SK-N-SH (cell line): ENCODE measurements around the gene UBE2I. TPM values are rescaled to one million over a fixed set of nuclear protein-coding genes. Genes with fewer than 3 reads are reported as not detected.

Experiments
- CTCF ChIA-PET: fragments of 300-600, 350-600 bp; formaldehyde crosslinking; extraction: SDS; loops from one replicate; lab custom pipeline; 2021; lab: Yijun Ruan, JAX
- POLR2A ChIA-PET: fragments of 350-600 bp; sonication (Branson Sonifier 250); formaldehyde crosslinking; extraction: SDS; loops from one replicate; lab custom pipeline; 2020; ENCODE audit warnings: antibody characterized with exemption, inconsistent platforms; lab: Yijun Ruan, JAX
- DNase-seq: peaks from one replicate; pipeline ENCODE4 v3.0.0; 2012
- H2AFZ ChIP-seq: fragments of 200-600 bp; sonication (generic); 2 replicates; pipeline ENCODE4 v1.8.1; 2016; ENCODE audit warnings: antibody characterized with exemption, mild to moderate bottlenecking, low read depth
- H3F3A ChIP-seq: fragments of 200-600 bp; sonication (generic); replicated peaks from 2 replicates; pipeline ENCODE3; 2016; ENCODE audit warnings: antibody characterized with exemption, mild to moderate bottlenecking; ENCODE audit not compliant: insufficient read depth
- H3K27ac ChIP-seq, 2 experiments: fragments of 200-500 bp in 1 of 2; fragments of 200-600 bp in 1 of 2; sonication (Bioruptor generic) in 1 of 2; sonication (generic), shearing (Covaris generic) in 1 of 2; 2 replicates each; pipeline versions ENCODE4 v1.5.1 to v1.6.1; 2014 to 2016; ENCODE audit warnings: low read depth in 2 of 2, inconsistent platforms in 1 of 2, low read length in 1 of 2, mild to moderate bottlenecking in 1 of 2, mixed read lengths in 1 of 2
- H3K27me3 ChIP-seq: fragments of 200-600 bp; sonication (generic), shearing (Covaris generic); 2 replicates; pipeline ENCODE4 v1.6.1; 2016; ENCODE audit warnings: mixed run types; ENCODE audit not compliant: insufficient read depth
- H3K36me3 ChIP-seq, 2 experiments: fragments of 200-500 bp in 1 of 2; fragments of 200-600 bp in 1 of 2; sonication (Bioruptor generic) in 1 of 2; sonication (generic) in 1 of 2; replicated peaks in 1 of 2; 2 replicates each; pipeline versions ENCODE3 to v1.5.1; 2014 to 2016; ENCODE audit warnings: low read length in 1 of 2, mild to moderate bottlenecking in 1 of 2; ENCODE audit not compliant: insufficient read depth in 2 of 2, control insufficient read depth in 1 of 2
- H3K4me1 ChIP-seq, 2 experiments: fragments of 200-500 bp in 1 of 2; fragments of 200-600 bp in 1 of 2; sonication (Bioruptor generic) in 1 of 2; sonication (generic), shearing (Covaris generic) in 1 of 2; 2 replicates each; pipeline versions ENCODE4 v1.5.1 to v1.6.1; 2014 to 2016; ENCODE audit warnings: low read depth in 1 of 2, low read length in 1 of 2, mixed run types in 1 of 2; ENCODE audit not compliant: insufficient read depth in 2 of 2, control insufficient read depth in 1 of 2
- H3K4me2 ChIP-seq: fragments of 200-600 bp; sonication (generic), shearing (Covaris generic); 2 replicates; pipeline ENCODE4 v1.6.1; 2017; ENCODE audit warnings: mixed run types
- H3K4me3 ChIP-seq, 2 experiments: fragments of 200-500 bp in 1 of 2; fragments of 200-600 bp in 1 of 2; sonication (Bioruptor generic) in 1 of 2; sonication (generic), shearing (Covaris generic) in 1 of 2; 2 replicates each; pipeline versions ENCODE4 v1.5.1 to v1.8.1; 2014 to 2016; ENCODE audit warnings: low read depth in 2 of 2, inconsistent platforms in 1 of 2, low read length in 1 of 2, mild to moderate bottlenecking in 1 of 2, mixed read lengths in 1 of 2, moderate library complexity in 1 of 2
- H3K79me2 ChIP-seq: fragments of 200-600 bp; sonication (generic); 2 replicates; pipeline ENCODE4 v1.8.1; 2017; ENCODE audit warnings: mild to moderate bottlenecking; ENCODE audit not compliant: insufficient read depth
- H3K9ac ChIP-seq: fragments of 200-600 bp; sonication (generic); 2 replicates; pipeline ENCODE4 v1.6.1; 2017; ENCODE audit warnings: mixed run types
- H3K9me2 ChIP-seq: fragments of 200-600 bp; sonication (generic); 2 replicates; pipeline ENCODE4 v1.6.1; 2017; ENCODE audit warnings: mixed run types
- H3K9me3 ChIP-seq: fragments of 200-600 bp; sonication (generic); 2 replicates; pipeline ENCODE4 v1.6.1; 2017; ENCODE audit warnings: mixed run types, mild to moderate bottlenecking, moderate library complexity
- H4K20me1 ChIP-seq: fragments of 200-600 bp; sonication (generic); 2 replicates; pipeline ENCODE4 v1.6.1; 2017; ENCODE audit warnings: mild to moderate bottlenecking, mixed run types; ENCODE audit not compliant: insufficient read depth
- ELF1 ChIP-seq: IDR thresholded peaks from 2 replicates; pipeline ENCODE4 v1.4.0; 2012
- EP300 ChIP-seq, 2 experiments: IDR thresholded peaks; 2 replicates each; pipeline versions ENCODE4 v1.4.0 to v1.6.1; 2012; ENCODE audit warnings: borderline replicate concordance in 1 of 2, low read depth in 1 of 2, low read length in 1 of 2
- JUND ChIP-seq: IDR thresholded peaks from 2 replicates; pipeline ENCODE4 v1.4.0; 2012
- SIN3A ChIP-seq: IDR thresholded peaks from 2 replicates; pipeline ENCODE4 v1.6.1; 2012; ENCODE audit warnings: low read depth, mild to moderate bottlenecking, low read length, moderate library complexity, borderline replicate concordance
- WGBS: methylation state at CpG from one replicate; pipeline ENCODE4 v1.1.6; 2017; ENCODE audit warnings: low lambda C conversion rate; 5-methylcytosine and 5-hydroxymethylcytosine counted together
- polyA plus RNA-seq, 3 experiments: library from polyadenylated mRNA; depleted of rRNA; stranded (reverse); fragments of >200 nt; gene quantifications; 2 replicates each; pipeline ENCODE4 v1.2.3, GENCODE V29; 2012
- TF ChIP-seq, protein P1 (sequence below): fragments of 200-600 bp; sonication (generic); IDR thresholded peaks from 2 replicates; pipeline ENCODE4 v1.6.1; 2017; ENCODE audit warnings: antibody characterized with exemption, mild to moderate bottlenecking, moderate library complexity
- TF ChIP-seq, protein P2 (sequence below): IDR thresholded peaks from 2 replicates; pipeline ENCODE4 v1.4.0; 2012; ENCODE audit warnings: low read depth, borderline replicate concordance

Gene UBE2I
- polyA plus RNA-seq, 1 of the 3 experiments (the other 2 are of a cell fraction) = 107 TPM

GRCh38 chr16:1347286-1347855 is 37.9 kb downstream of the UBE2I start:
- H2AFZ ChIP-seq = no peak overlapping the region
- no peaks in the 10 kb centered on the region for H3F3A ChIP-seq
- H3K4me1 ChIP-seq = peaks cover 0 to 25% of the 10 kb centered on the region in 2 experiments; a peak in 1 of 4 replicates
- H3K9me2 ChIP-seq = no peaks in the 10 kb centered on the region
- H3K27me3 ChIP-seq = no peaks in the 10 kb centered on the region
- POLR2A ChIA-PET = no interaction called here
- H3K4me2 ChIP-seq = no peak overlapping the region
- peaks cover 24% of the 10 kb centered on the region for H3K79me2 ChIP-seq
- peaks cover 0 to 19% of the 10 kb centered on the region in 2 experiments for H3K36me3 ChIP-seq
- DNase-seq = no peak
- H3K9me3 ChIP-seq = no peaks in the 10 kb centered on the region
- no peak overlapping the region for H3K4me3 ChIP-seq
- TF ChIP-seq, protein P1, sequence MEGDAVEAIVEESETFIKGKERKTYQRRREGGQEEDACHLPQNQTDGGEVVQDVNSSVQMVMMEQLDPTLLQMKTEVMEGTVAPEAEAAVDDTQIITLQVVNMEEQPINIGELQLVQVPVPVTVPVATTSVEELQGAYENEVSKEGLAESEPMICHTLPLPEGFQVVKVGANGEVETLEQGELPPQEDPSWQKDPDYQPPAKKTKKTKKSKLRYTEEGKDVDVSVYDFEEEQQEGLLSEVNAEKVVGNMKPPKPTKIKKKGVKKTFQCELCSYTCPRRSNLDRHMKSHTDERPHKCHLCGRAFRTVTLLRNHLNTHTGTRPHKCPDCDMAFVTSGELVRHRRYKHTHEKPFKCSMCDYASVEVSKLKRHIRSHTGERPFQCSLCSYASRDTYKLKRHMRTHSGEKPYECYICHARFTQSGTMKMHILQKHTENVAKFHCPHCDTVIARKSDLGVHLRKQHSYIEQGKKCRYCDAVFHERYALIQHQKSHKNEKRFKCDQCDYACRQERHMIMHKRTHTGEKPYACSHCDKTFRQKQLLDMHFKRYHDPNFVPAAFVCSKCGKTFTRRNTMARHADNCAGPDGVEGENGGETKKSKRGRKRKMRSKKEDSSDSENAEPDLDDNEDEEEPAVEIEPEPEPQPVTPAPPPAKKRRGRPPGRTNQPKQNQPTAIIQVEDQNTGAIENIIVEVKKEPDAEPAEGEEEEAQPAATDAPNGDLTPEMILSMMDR = 0 out of 2 replicates have a peak, but pooled peaks have one; percentile 1
- TF ChIP-seq, protein P2, sequence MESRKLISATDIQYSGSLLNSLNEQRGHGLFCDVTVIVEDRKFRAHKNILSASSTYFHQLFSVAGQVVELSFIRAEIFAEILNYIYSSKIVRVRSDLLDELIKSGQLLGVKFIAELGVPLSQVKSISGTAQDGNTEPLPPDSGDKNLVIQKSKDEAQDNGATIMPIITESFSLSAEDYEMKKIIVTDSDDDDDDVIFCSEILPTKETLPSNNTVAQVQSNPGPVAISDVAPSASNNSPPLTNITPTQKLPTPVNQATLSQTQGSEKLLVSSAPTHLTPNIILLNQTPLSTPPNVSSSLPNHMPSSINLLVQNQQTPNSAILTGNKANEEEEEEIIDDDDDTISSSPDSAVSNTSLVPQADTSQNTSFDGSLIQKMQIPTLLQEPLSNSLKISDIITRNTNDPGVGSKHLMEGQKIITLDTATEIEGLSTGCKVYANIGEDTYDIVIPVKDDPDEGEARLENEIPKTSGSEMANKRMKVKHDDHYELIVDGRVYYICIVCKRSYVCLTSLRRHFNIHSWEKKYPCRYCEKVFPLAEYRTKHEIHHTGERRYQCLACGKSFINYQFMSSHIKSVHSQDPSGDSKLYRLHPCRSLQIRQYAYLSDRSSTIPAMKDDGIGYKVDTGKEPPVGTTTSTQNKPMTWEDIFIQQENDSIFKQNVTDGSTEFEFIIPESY = no peak
- H3K9ac ChIP-seq = no peak overlapping the region
- no peaks in the 10 kb centered on the region for H4K20me1 ChIP-seq
- CTCF ChIA-PET = interaction anchor here (0.6 to 2.7 kb wide), 11 partner anchors 9 to 562 kb away, joined by 3 to 16 read pairs (median 3); no protein-coding TSS in a partner anchor
- 88% methylated on average over 10 of the region's 31 CpGs for WGBS
- H3K27ac ChIP-seq = no peak overlapping the region

- H3K4me1 ChIP-seq = peaks cover 0 to 25% of the 10 kb centered on the region in 2 experiments; a peak in 2 of 4 replicates
- H4K20me1 ChIP-seq = no peaks in the 10 kb centered on the region
- H3K79me2 ChIP-seq = peaks cover 30% of the 10 kb centered on the region
- H3K36me3 ChIP-seq = peaks cover 0 to 19% of the 10 kb centered on the region in 2 experiments
- DNase-seq = no peak
- H3K9me3 ChIP-seq = no peaks in the 10 kb centered on the region
- H2AFZ ChIP-seq = no peak overlapping the region
- TF ChIP-seq SIN3A = no peak
- TF ChIP-seq JUND = no peak
- no peak for TF ChIP-seq EP300 (IDR thresholded peaks at IDR 0.05; ENCODE audit: borderline replicate concordance in 1 of 2, low read depth in 1 of 2, low read length in 1 of 2)
- no peak for TF ChIP-seq ELF1
- ChIA-PET POLR2A (no interaction called here), CTCF (interaction anchor here (0.6 to 2.7 kb wide), 6 partner anchors 10 to 563 kb away, joined by 3 to 16 read pairs (median 4); partner anchors contain the start of gene MAPK8IP3)
- no peaks in the 10 kb centered on the region for H3K27me3 ChIP-seq
- no peaks in the 10 kb centered on the region for H3F3A ChIP-seq
- H3K27ac ChIP-seq = no peak overlapping the region
- no peak overlapping the region for H3K9ac ChIP-seq
- no peak overlapping the region for H3K4me2 ChIP-seq
- no peaks in the 10 kb centered on the region for H3K9me2 ChIP-seq
- 89% methylated on average over 7 of the region's 29 CpGs for WGBS
- H3K4me3 ChIP-seq = no peak overlapping the region
Measured at GRCh38 chr16:1347962-1348361, 38.5 kb downstream of the UBE2I start.
